EL (cell line): ENCODE data around the gene MEMO1.
A peak's percentile ranks its signal among the peaks of the same experiment; 100 is the strongest.
"Not testable (repeated sequence)": the region's sequence is repeated elsewhere in the genome, so short reads cannot be mapped to it uniquely, and the experiment has no call there.

Experiments
- DNase-seq: peaks from one replicate; pipeline ENCODE4 v3.0.0-alpha.2; 2016

Gene MEMO1

DNA sequence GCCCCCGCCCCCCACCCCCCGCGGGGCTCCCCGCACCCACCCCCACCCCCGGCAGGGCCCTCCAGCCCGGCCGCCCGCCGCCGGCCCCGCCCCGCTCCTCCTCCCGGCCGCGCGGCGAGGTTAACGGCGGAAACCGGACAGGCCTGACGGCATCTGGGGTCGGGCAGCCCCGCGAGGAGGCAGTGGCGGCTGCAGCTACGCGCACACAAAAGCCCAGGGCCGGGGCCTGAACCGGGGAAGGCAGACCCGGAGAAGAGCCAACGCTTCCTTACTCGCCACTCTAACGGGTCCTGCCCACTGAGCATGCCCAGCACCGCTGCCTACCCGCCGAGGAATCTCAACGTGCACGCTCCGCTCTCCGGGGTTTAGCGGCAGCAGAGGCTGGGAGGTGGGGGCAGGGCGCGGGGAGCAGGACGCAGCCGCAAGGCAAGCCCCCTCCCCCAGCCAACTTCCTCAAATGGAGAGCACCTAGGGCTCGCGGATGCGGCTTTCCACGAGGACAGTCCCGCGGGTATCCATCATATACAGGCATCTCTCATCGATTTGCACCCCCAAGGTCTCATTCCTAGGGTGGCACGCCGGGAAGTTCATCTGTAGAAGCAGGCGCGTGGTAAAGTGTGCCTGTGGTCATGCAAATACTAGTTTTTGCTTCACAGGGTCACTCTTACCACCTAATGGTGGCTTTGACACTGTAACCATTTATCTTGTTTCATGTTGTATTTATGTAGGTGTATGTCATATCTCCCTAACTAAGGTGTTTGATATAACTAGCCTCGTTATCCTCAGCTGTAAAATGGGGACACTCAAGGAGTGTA is at the start of gene MEMO1:
TSS of gene MEMO1 (minus strand) at position 339 of the 815 bp plus-strand sequence. CDS start 761 bp downstream, outside the sequence.
- peak; percentile 94 for DNase-seq

DNA sequence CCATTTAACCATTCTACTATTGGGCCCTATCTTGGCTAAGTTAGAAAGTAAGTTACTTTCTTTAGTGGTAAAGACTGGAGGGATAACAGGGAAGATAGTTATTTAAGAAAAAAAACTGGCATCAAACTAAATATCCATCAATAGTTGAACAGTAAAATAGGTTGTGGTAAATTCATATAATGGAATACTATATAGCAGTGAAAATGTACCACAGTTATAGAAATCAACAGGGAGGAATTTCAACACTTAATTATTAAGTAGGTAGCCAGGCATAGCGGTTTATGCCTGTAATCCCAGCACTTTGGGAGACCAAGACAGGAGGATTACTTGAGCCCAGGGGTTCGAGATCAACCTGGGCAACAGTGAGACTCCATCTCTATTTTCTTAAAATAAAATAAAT is 49.5 kb upstream of the MEMO1 start:
- DNase-seq: no peak

DNA sequence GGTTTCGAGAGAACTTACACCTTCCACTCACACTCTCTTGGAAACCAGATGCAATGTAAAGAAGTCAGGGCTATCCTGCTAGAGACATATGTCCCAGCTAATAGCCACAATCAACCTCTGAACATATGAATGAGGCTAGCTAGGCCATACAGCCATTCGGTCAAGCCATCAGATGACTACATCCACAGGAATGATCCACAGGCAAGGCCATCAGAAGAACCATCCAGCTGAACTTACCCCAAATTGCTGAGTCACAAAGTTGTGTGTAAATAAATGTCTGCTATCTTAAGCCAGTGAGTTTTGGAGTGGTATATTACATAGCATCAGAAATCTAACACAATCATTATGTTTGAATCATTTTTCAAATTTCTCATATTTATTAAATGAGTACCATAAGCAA is 47.3 kb upstream of the MEMO1 start:
- peak; percentile 67 for DNase-seq

DNA sequence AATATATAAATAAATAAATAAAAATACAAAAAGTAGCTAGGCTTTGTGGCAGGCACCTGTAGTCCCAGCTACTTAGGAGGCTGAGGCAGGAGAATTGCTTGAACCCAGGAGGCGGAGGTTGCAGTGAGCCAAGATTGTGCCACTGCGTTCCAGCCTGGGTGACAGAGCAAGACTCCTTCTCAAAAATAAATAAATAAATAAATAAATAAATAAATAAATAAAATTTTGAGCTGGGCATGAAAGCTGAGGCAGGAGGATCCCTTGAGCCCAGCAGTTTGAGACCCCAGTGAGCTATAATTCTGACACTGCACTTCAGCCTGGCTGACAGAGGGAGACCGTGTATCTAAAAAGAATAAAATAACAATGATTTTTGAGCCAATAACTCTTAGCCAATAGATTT is 43.8 kb upstream of the MEMO1 start:
- DNase-seq: not testable (repeated sequence)

DNA sequence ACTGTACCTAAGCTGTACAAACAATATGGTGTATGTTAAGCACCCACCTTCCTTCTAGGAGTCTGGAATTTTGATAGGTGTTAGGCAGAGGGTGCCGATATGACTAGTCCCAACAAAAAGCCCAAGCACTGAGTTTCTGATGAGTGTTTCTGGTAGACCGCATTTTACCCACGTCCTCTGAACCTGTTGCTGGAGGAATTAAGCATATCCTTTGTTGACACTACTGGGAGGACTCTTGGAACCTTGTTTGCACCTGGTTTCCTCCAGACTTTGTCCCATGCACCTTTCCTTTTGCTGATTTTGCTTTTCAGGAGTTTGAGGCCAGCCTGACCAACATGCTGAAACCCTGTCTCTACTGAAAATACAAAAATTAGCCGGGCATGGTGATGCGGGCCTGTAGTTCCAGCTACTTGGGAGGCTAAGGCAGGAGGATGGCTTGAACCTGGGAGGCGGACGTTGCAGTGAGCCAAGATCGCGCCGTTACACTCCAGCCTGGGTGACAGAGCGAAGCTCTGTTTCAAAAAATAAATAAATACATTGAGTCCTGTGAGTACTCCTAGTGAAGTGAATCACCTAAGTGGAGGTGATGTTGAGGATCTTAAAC is 41.1 kb upstream of the MEMO1 start:
- DNase-seq: no peak

DNA sequence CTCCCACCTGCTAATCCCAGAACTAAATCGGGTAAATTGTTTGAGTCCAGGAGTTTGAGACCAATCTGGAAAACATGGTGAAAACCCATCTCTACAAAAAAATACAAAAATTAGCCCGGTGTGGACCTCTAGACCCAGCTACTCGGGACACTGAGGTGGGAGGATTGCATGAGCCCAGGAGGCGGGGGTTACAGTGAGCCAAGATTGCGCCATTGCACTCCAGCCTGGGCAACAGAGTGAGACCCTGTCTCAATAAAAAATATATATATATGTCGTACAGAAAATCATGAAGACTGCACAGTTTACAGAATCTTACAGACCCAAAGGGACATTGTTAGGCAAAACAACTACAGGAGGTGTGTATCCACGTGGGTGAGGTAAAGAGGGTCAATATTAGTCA is 32.8 kb upstream of the MEMO1 start:
- DNase-seq: no peak

DNA sequence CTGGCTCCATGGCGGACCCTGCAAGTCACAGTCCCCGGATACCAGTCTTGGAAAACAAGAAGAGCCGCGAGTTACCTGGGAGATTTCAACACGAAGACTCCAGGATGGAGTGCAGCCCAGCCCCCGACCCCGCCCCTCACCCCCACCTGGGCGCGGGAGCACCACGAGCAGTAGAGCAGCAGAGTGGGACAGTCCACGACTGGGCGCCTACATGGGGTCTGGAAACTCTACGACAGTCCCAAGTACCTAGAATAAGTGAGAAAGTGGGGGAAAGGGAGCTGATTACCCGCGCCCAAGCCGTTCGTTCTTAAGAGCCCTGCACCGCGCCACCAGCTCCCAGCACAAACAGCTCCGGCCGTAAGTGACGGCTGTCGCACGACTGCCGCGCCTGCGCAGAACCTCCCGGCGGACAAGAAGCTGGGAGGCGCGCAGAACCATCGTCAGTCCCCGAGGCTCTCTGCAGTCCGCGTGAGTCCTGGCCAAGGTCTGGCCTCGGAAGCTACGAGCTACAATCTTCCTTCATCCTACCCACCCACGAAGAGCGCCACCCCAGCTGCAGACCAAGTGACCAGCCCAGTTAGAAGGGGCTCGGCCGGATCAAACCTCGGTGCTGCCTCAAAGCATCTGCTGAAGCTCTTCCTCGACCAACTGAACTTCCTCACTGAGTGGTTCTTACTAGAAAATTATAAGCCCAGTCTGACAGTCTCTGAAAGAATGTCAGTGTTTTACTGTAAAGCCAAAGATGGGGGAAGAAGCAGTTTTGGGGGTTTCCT is 28.8 kb upstream of the MEMO1 start, which contains the start of gene DPY30:
TSS of gene DPY30 (minus strand) at position 359 of the 773 bp plus-strand sequence. CDS start at position 10, 349 bp downstream.
- DNase-seq: peak; percentile 93

DNA sequence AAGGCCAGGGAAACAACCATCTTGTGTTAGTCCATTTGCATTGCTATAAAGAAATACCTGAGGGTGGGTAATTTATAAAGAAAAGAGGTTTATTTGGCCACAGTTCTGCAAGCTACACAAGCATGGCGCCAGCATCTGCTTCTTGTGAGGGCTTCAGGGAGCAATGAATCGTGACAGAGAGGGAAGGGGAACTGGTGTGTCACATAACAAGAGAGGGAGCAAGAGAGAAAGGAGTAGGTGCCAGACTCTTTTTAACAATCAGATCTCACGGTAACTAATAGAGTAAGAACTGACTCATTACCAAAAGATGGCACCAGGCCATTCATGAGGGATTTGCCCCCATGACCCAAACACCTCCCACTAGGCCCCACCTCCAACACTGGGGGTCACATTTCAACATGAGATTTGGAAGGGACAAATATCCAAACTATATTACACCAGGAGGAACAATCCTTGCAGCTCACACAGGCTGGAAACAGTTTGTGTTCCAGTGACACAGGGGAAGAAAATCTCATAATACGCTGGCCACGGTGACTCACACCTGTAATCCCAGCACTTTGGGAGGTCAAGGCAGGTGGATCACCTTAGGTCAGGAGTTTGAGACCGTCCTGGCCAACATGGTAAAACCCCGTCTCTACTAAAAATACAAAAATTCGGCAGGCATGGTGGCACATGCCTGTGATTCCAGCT is 23.5 kb upstream of the MEMO1 start:
- DNase-seq: peak; percentile 18

DNA sequence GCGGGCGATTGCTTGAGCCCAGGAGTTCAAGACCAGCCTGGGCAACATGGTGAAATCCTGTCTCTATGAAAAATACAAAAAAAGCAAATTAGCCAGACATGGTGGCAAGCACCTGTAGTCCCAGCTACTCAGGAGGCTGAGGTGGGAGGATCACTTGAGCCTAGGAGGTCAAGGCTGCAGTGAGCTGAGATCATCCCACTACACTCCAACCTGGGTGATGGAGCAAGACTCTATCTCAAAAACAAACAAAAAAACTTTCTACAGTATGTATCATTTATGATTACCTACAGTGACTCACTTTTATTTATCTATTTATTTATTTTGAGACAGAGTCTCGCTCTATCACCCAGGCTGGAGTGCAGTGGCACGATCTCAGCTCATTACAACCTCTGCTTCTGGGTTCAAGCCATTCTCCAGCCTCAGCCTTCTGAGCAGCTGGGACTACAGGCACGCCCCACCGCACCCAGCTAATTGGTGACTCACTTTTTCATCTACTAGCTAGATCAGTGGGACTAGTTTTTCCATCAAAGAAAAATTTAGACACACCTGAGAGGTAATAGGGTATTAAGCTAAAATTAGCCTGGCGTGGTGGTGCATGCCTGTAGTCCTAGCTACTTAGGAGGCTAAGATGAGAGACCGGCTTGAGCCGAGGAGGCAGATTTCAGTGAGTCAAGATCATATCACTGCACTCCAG is 8.1 kb upstream of the MEMO1 start:
- DNase-seq: not testable (repeated sequence)

DNA sequence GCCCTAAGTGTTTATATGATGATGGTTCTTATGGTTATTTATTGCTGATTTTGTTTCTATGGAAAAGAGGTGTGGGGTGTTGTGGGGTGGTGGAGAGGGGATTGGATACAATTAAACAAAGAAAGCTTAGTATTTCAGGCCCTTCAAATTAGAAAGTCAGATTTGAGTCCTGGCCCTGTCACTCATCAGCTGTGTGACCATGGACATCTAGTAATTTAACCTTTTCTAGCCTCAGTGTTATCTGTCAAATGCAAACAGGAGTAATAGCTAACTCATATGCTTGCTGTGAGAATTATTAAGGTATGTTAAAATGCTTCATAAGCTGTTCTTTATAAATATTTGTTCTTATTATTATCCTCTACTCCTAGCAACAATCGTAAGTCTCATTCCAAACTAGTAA is 2.1 kb upstream of the MEMO1 start:
- DNase-seq: no peak

DNA sequence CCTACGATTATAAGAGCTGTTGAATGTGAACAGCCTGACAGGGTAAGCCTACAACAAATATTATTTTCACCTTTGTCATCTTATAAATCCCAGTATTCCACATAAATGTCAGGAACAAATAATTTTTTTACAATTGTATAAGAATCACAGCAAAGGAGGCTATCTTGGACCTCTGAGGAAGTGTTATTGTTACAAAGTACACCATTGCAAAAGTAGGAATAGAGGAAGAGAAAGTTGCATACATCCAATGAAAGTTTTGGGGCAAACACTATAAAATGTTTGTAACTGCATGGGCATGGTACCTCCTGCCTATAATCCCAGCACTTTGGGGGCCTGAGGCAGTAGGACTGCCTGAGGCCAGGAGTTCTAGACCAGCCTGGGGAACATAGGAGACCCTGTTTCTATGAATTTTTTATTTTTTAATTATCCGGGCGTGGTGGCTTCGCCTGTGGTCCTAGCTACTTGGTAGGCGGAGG is 715 bp upstream of the MEMO1 start:
- no peak for DNase-seq

DNA sequence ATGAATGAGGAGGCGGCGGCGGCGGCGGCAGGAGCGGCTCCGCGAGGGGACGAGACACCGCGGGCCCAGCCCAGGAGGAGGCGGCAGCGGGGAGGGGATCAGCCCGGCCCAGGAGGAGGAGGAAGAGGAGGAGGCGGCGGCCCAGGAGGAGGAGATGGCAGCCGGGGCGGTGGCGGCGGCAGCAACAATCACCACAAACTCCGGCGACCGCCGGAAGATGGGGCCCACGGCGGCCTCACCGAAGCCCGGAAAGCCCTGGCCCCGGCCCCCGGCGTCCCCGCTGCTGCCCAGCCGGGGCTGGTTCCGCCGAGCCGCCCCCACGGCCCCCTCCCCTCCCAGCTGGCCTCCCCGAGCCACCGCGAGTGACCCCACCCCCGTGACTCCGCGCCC is 533 bp downstream of the MEMO1 start:
- peak; percentile 66 for DNase-seq

DNA sequence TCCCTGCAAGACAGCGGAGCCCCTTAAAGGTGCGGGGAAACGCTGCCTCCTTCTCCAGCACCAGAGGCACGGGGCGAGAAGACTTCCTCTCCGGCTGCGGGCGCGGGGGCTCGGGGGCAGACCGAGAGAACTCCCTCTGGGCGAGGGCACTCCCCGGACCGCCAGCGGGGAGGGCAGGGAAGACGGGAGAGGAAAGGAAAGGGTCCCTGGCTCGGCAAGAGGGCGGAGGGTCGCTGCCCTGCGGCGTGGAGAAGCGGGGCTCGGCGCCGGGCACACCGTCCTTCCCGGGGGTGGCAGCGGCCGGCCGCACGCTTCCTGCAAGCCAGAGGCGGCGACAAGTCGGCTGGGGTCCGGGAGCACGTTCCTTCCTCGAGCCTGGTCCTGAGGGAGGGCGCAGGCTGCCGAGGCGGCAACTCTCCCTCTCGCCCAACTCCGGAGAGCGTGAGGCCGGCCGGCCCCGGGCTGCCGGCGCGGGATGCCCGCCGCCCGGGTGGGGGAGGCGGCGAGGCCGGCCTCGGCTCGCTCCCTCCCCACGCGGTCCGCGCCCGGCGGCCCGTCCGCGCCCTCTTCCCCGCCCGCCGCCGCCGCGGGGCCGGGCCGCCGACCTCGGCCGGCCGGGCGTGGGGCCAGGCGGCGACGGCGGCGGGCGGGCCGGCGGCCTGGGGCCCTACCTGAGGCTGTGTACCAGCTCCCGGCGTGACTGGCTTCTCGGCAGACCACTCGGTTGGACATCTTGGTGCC is 1.1 kb downstream of the MEMO1 start:
- peak; percentile 40 for DNase-seq

DNA sequence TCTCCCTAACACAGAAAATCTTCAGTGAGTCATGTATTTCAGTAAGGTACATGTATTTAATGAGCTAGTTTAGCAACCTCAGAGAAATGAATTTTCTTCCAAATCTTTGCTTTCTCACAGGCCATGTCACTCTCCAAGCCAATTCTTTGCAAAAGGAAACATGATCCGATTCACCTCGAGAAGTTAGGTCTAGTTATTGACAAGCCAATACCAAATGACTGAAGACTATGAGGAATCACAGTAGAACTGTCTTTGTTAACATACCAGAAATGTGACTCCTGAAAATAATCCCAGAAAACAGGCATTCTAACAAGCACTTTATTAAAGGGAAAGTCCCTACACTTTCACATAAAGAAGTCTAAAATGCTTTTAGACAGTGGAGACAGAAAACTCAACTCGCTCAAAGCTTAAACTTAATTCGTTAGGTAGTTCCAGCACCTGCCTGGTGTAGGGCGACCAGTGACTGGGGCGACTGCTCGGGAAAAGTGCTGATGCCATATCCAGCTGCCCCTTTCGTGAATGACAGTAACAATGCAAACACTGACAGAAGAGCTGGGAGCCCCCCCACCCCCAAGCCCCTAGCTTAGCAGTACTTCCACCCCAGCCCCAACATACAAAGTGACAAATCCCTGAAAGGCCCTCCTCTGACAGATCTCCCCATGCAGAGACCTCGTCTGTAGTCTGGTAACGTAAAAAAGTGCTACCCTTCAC is 1.8 kb downstream of the MEMO1 start:
- DNase-seq: peak; percentile 32

DNA sequence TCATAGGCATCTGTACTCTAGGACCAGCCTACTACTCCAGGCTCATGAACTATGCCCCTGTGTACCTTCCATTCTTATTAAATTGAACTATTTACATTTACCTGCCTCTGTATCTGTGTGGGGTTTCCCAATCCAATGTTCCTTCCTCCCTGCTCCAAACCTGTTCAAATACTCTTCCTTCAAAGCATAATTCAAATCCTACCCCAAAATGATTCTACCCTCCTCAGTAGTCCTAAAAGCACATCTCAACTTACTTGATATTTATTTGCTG is 3.8 kb downstream of the MEMO1 start:
- DNase-seq: no peak

DNA sequence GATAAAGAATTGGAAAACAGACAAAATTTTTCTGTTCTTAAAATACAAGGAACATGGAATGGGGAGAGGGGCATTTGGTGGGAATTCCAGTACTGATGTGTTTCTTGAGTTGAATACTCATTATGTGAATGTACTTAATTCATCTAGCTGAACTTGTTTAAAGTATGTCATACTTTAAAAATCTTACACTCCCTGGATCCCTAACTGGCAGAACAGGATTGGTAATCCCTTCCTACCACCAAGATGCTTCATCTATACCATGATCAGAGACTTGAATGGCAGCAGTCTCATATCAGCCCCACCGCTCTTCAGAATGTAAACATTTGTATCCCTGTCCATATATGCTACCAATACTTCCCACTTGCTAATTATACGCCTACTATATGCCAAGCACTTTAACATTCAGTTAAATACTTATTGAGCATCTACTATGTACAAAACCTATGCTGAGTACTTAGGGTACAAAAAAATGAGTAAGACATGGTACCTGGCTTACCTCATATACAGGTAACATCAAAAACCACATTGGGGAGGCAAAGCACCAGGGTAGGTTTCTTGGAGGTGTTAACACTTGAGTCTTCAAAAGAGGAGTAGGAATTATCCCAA is 5.3 kb downstream of the MEMO1 start:
- no peak for DNase-seq

DNA sequence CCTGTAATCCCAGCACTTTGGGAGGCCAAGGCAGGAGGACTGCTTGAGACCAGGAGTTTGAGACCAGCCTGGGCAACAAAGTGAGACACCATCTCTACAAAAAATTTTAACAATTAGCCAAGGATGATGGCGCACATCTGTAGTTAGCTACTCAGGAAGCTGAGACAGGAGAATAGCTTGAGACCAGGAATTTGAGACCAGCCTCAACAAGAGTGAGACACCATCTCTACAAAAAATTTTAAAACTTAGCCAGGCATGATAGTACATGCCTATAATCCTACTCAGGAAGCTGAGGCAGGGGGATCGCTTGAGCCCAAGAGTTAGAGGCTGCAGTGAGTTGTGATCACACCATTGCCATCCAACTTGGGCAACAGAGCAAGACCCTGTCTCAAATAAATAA is 7.0 kb downstream of the MEMO1 start:
- DNase-seq: no peak

DNA sequence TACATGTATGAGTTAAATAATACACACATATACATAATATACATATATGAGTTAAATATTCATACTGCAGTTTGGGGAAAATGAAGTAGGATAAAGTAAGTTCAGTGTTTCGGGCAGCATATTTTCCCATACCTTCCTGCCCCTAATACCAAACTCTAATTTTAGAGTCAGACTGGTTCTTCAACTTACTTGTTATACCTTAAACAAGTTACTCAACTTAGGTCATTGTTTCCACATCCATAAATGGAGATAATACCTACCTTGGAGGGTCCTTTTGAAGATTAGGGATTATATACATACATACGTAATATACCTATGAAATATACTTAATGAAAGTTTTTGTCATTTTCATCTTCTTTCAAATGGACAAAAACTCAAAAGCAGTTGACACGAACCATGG is 8.4 kb downstream of the MEMO1 start:
- DNase-seq: no peak

DNA sequence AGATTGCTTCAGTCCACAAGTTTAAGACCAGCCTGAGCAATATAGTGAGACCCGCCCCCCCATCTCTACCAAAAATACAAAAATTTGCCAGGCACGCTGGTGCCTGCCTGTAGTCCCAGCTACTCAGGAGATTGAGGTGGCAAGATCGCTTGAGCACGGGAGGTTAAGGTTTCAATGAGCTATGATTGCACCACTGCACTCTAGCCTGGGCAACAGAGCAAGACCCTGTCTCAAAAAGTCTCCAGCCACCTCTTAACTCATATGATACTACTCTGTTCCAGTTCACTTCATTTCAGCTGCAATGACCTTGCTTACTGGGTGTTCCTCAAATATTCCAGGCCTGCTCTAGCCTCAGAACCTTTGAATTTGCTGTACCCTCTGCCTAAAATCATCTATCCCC is 11.4 kb downstream of the MEMO1 start:
- DNase-seq: no peak

DNA sequence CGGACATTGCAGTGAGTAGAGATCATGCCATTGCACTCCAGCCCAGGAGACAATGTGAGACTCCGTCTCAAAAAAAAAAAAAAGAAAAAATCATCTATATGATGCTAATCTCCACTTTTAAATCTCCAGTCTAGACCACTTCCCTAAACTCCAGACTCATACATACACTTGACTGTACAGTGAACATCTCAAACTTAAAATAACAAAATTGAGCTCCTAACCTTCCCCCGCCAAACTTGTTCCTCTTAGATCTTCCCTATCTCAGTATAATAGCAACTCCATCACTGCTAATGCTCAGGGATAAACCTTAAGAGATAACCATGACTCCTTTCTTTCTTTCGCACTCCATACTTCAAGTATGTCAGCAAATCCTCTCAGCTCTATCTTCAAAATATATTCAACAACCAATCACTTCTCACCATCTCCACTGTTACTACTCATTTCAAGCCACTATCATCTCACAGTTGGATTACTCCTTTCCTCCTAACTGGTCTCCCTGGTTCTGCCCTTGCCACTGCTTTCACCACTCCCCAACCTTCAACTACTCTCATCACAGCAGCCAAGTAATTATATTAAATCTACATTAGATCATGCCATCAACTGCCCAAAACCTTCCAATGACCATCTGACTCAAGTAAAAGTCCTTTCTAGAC is 12.0 kb downstream of the MEMO1 start:
- no peak for DNase-seq
